Transverse colon (tissue), 4 donors: ENCODE results near the gene EEF1AKMT4.

Experiments used
- EP300 ChIP-seq: sonication (generic); formaldehyde crosslinking; IDR thresholded peaks from one replicate; pipeline ENCODE4 v1.6.1; 2017; ENCODE audit warnings: antibody characterized with exemption, low read depth
- POLR2A ChIP-seq: fragments of 450-650 bp; IDR thresholded peaks from one replicate; pipeline ENCODE4 v1.6.1; 2016; ENCODE audit warnings: antibody characterized with exemption, mild to moderate bottlenecking, moderate library complexity
- POLR2AphosphoS5 ChIP-seq, 3 donors: sonication (generic); formaldehyde crosslinking; IDR thresholded peaks; one replicate each; pipeline ENCODE4 v1.6.1; 2016; ENCODE audit warnings: antibody characterized with exemption in 3 of 3
- TF ChIP-seq, protein P1 (sequence below), 5 experiments: fragments of 200-600 bp in 3 of 5; fragments of 450-650 bp in 2 of 5; sonication (generic) in 3 of 5; IDR thresholded peaks; 1 replicate in 2 of 5; 2 replicates in 3 of 5; pipeline ENCODE4 v1.5.1; 2016 to 2017; ENCODE audit warnings: antibody characterized with exemption in 5 of 5, inconsistent platforms in 3 of 5, mild to moderate bottlenecking in 2 of 5, moderate library complexity in 1 of 5

- TF ChIP-seq POLR2AphosphoS5 (IDR thresholded peaks at IDR 0.05) (no peak), POLR2A (no peak), EP300 (no peak)
- TF ChIP-seq, protein P1, sequence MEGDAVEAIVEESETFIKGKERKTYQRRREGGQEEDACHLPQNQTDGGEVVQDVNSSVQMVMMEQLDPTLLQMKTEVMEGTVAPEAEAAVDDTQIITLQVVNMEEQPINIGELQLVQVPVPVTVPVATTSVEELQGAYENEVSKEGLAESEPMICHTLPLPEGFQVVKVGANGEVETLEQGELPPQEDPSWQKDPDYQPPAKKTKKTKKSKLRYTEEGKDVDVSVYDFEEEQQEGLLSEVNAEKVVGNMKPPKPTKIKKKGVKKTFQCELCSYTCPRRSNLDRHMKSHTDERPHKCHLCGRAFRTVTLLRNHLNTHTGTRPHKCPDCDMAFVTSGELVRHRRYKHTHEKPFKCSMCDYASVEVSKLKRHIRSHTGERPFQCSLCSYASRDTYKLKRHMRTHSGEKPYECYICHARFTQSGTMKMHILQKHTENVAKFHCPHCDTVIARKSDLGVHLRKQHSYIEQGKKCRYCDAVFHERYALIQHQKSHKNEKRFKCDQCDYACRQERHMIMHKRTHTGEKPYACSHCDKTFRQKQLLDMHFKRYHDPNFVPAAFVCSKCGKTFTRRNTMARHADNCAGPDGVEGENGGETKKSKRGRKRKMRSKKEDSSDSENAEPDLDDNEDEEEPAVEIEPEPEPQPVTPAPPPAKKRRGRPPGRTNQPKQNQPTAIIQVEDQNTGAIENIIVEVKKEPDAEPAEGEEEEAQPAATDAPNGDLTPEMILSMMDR (IDR thresholded peaks at IDR 0.05) = no peak
Observed at GRCh38 chr3:184236033-184236410, 13.4 kb upstream of the EEF1AKMT4 start.
